Hematopoietic multipotent progenitor cell treated with erythropoietin and hydrocortisone succinate and interleukin-3 and kit ligand, for 15 days (in vitro differentiated cells): ENCODE results near the gene STARD10.

Experiments used
- DNase-seq: peaks from one replicate; pipeline ENCODE4 v3.0.0-alpha.2; 2015; ENCODE audit warnings: low spot score

STARD10 gene

GRCh38 chr11:72780296-72781062 lies 13.4 kb downstream of the STARD10 start:
- no peak for DNase-seq

- DNase-seq: no peak
These were observed 14.2 kb downstream of the STARD10 start for GRCh38 chr11:72779495-72780128.

- no peak for DNase-seq
These were observed 15.0 kb downstream of the STARD10 start for GRCh38 chr11:72778535-72779494.

GRCh38 chr11:72777755-72778278 lies 16.0 kb downstream of the STARD10 start:
- DNase-seq: no peak

GRCh38 chr11:72776844-72777754 lies 16.7 kb downstream of the STARD10 start:
- DNase-seq: no peak

- no peak for DNase-seq
These were observed 17.6 kb downstream of the STARD10 start for GRCh38 chr11:72776117-72776843.

GRCh38 chr11:72775288-72776110 lies 18.3 kb downstream of the STARD10 start:
- DNase-seq: no peak

GRCh38 chr11:72774499-72774898 lies 19.3 kb downstream of the STARD10 start:
- no peak for DNase-seq

GRCh38 chr11:72773696-72774095 lies 20.2 kb downstream of the STARD10 start:
- no peak for DNase-seq

GRCh38 chr11:72773291-72773690 lies 20.6 kb downstream of the STARD10 start:
- DNase-seq: no peak

- DNase-seq: no peak
These were observed 21.8 kb downstream of the STARD10 start for GRCh38 chr11:72772059-72772458.

- no peak for DNase-seq
These were observed 22.3 kb downstream of the STARD10 start for GRCh38 chr11:72771507-72771906.

- no peak for DNase-seq
These were observed 23.0 kb downstream of the STARD10 start for GRCh38 chr11:72770799-72771198.

- DNase-seq: no peak
These were observed 24.2 kb downstream of the STARD10 start for GRCh38 chr11:72769680-72770079.

GRCh38 chr11:72768581-72768980 lies 25.3 kb downstream of the STARD10 start:
- DNase-seq: no peak

- DNase-seq: no peak
These were observed 26.4 kb downstream of the STARD10 start for GRCh38 chr11:72767203-72768062.

GRCh38 chr11:72766152-72766902 lies 27.5 kb downstream of the STARD10 start:
- no peak for DNase-seq

GRCh38 chr11:72764503-72764902 lies 29.3 kb downstream of the STARD10 start:
- DNase-seq: no peak
